HG03045 (cell line): Measurements from ENCODE around the gene NPTX2.

Experiments used
- ATAC-seq: cut with Tn5 transposase; IDR thresholded peaks from one replicate; pipeline ENCODE4 v1.9.1; 2021; ENCODE audit warnings: mild to moderate bottlenecking, moderate library complexity; ENCODE audit not compliant: unreplicated experiment

The NPTX2 gene

GRCh38 chr7:98618786-98619185 is 1.7 kb downstream of the NPTX2 start:
- ATAC-seq: no peak

GRCh38 chr7:98619450-98620321 is 2.6 kb downstream of the NPTX2 start:
- ATAC-seq: no peak

- ATAC-seq: no peak
Measured at GRCh38 chr7:98621573-98622482, 4.7 kb downstream of the NPTX2 start.

GRCh38 chr7:98622926-98623325 is 5.8 kb downstream of the NPTX2 start:
- ATAC-seq: no peak

- ATAC-seq: no peak
Measured at GRCh38 chr7:98624846-98625420, 7.8 kb downstream of the NPTX2 start.

GRCh38 chr7:98626460-98627412 is 9.7 kb downstream of the NPTX2 start:
- no peak for ATAC-seq

GRCh38 chr7:98627413-98627790 is 10.3 kb downstream of the NPTX2 start:
- ATAC-seq: no peak

- no peak for ATAC-seq
Measured at GRCh38 chr7:98628418-98628817, 11.3 kb downstream of the NPTX2 start.

- ATAC-seq: no peak
Measured at GRCh38 chr7:98629001-98629431, 11.9 kb downstream of the NPTX2 start.

- ATAC-seq: no peak
Measured at GRCh38 chr7:98630149-98630548, 13.1 kb downstream of the NPTX2 start.

- ATAC-seq: no peak
Measured at GRCh38 chr7:98630770-98631169, 13.7 kb downstream of the NPTX2 start.

GRCh38 chr7:98638853-98639252 is 21.8 kb downstream of the NPTX2 start:
- no peak for ATAC-seq

GRCh38 chr7:98640375-98640774 is 23.3 kb downstream of the NPTX2 start:
- ATAC-seq: no peak

- ATAC-seq: peak; percentile 72
Measured at GRCh38 chr7:98641646-98642500, 24.8 kb downstream of the NPTX2 start.

- ATAC-seq: no peak
Measured at GRCh38 chr7:98643236-98643985, 26.3 kb downstream of the NPTX2 start.

- no peak for ATAC-seq
Measured at GRCh38 chr7:98646465-98646864, 29.4 kb downstream of the NPTX2 start.

- no peak for ATAC-seq
Measured at GRCh38 chr7:98647326-98647725, 30.2 kb downstream of the NPTX2 start.

GRCh38 chr7:98651760-98652159 is 34.7 kb downstream of the NPTX2 start:
- no peak for ATAC-seq
